ENCODE data around the gene KLKB1.
"Not testable (repeated sequence)": the region's sequence is repeated elsewhere in the genome, so short reads cannot be mapped to it uniquely, and the experiment has no call there.

Gene KLKB1

DNA sequence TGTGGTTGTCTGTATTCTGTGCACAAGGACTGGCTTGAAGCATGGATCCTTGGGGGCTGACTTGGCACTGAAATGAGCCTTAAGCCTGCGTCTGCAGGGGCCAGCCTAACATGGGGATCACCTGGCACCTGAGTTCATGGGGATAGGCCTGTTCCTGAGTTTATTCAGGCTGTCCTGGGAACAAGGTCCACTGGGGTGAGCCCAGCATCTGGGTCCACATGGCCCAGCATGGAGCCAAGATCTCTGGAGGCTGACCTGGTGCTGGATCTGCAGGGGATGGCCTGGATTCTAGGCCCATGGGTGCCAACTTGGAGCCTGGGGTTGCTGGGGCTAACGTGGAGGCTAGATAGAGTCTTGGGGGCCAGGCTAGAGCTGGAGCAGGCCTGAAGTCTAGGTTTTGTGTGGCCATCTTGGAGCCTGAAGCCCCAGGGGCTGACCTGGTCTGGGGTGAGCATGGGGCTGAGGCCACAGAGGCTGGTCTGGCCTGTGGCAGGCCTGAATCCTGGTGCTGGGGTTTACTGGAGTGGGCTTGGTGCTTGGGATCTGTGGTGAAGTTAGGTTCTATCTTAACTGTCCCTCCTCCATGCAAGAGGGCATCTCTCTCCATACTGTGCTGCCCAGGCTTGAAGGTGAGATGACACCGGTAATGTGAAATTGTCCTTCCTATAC, 652 bp upstream of the KLKB1 start:
- no peak for DNase-seq (ENCODE audit: low read depth in 2 of 2)

GRCh38 chr4:186227744-186228513, 622 bp downstream of the KLKB1 start:
- DNase-seq (ENCODE audit: low read depth in 2 of 2) = no peak

- DNase-seq (ENCODE audit: low read depth in 2 of 2) = no peak
Observed at GRCh38 chr4:186228514-186228894, 1.2 kb downstream of the KLKB1 start.

DNA sequence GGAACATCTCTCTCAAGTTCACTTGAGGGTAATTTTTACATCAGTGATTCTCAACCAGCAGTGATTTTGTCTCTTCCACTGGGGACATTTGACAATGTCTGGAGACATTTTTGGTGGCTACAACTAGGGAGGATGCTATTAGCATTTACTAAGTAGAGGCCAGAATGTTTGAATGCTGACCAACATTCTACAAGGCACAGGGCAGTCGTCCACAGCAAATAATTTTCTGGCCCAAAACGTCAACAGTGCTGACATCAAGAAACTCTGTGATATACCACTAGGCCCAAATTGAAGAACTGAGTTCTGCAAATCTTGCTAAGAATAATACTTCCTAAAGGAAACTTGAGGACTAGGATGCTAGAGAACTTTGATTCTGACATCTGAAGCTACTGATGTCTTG, 7.1 kb downstream of the KLKB1 start:
- no peak for DNase-seq (ENCODE audit: low read depth in 2 of 2)

GRCh38 chr4:186236126-186236525, 8.8 kb downstream of the KLKB1 start:
- DNase-seq (ENCODE audit: low read depth in 2 of 2) = no peak

- DNase-seq (ENCODE audit: low read depth in 2 of 2) = no peak
Observed at GRCh38 chr4:186240452-186240847, 13.1 kb downstream of the KLKB1 start.

GRCh38 chr4:186240848-186241491, 13.7 kb downstream of the KLKB1 start:
- DNase-seq (ENCODE audit: low read depth in 2 of 2) = no peak

DNA sequence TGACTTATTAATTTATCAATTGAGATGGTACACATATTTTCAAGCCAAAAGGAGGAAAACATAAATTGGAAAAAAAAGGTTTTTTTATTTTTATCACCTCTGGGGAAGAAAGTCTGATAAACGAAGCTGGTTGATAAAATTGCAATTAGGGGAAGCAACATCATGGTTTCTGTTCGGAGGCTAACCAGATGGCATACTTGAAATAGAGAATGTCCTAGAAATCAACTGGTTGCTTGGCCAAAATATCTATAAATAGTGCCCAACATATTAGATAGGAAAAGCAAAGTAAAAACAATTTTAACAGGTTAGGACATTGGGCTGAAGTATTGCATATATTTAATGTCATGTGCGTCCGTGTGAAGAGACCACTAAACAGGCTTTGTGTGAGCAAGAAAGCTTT, 14.3 kb downstream of the KLKB1 start:
- no peak for DNase-seq (ENCODE audit: low read depth in 2 of 2)

DNA sequence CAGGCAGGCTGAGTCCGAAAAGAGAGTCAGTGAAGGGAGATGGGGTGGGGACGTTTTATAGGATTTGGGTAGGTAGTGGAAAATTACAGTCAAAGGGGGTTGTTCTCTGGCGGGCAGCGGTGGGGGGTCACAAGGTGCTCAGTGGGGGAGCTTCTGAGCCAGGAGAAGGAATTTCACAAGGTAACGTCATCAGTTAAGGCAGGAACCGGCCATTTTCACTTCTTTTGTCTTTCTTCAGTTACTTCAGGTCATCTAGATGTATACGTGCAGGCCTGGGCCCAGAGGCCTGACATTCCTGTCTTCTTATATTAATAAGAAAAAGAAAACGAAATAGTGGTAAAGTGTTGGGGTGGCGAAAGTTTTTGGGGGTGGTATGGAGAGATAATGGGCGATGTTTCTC, 14.7 kb downstream of the KLKB1 start:
- not testable (repeated sequence) for DNase-seq (ENCODE audit: low read depth in 2 of 2)

- DNase-seq (ENCODE audit: low read depth in 2 of 2) = no peak
Observed at GRCh38 chr4:186243331-186243730, 16.0 kb downstream of the KLKB1 start.

GRCh38 chr4:186244835-186245234, 17.5 kb downstream of the KLKB1 start:
- no peak for DNase-seq (ENCODE audit: low read depth in 2 of 2)

DNA sequence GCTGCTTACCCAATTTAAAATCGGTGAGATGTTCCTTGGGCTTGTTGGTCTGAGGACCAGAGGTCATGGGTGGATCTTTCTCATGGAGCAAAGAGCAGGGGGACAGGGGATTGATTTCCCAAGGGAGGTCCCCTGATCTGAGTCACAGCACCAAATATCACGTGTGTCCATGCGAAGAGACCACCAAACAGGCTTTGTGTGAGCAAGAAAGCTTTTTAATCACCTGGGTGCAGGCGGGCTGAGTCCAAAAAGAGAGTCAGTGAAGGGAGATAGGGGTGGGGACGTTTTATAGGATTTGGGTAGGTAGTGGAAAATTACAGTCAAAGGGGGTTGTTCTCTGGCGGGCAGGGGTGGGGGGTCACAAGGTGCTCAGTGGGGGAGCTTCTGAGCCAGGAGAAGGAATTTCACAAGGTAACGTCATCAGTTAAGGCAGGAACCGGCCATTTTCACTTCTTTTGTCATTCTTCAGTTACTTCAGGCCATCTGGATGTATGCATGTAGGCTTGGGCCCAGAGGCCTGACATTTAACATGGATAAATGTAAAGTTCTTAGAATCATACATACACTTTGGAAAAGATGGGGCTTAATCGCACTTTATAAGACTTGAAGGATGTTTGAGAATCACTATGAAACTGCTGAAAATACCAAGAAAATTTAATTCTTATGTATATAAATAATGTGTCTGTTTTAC, 19.9 kb downstream of the KLKB1 start:
- DNase-seq (ENCODE audit: low read depth in 2 of 2) = not testable (repeated sequence)

DNA sequence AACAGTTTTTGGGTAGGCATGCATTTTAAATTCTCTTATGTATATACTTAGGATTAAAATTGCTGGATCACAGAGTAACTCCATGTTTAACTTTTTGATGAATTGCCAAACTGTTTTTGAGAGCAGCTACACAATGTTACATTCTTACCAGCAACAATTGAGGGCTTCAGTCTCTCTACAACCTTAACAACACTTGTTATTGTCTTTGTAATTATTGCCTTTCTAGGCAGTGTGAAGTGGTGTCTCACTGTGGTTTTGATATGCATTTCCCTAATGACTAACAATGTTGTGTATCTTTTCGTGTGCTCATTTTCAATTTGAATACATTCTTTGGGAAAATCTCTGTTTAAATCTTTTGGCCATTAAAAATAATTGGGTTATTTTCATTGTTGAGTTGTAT, 21.3 kb downstream of the KLKB1 start:
- DNase-seq (ENCODE audit: low read depth in 2 of 2) = no peak

DNA sequence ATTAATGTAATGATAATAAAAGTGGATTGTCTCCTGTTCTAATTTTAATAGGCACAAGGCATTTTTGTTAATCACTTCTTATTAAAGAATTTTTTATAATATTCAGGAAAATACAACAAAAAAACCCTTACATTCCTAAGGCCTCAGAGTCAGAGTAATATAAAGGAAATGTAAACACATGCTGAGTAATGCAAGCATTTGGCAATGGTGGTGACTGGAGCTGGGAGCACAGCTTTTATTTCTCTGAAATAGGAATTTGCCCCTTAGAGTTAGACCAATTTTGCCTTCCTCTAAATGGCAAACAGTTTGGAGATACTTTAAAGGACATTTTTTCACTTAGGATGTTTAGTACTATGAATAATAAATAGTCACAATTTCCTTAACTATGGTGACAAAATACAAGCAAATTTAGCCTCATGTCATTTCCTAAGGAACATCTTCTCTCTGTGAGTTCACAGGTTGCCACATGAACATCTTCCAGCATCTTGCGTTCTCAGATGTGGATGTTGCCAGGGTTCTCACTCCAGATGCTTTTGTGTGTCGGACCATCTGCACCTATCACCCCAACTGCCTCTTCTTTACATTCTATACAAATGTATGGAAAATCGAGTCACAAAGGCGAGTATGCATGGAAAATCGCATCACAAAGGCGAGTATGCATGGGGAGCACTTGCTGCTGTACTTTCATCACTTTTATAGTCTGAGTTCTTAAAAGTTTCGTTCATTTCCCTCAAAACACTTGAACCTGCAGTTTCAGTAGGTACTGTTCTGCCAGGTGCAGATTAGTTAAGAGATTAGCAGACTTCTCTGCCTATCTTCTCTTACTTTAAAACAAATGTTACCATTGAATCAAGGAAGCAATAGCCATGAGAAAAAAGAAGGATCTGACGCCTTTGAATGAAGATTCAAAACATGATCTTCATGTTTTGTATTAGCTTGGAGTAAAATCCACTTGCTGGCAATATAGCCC, 22.8 kb downstream of the KLKB1 start:
- DNase-seq (ENCODE audit: low read depth in 2 of 2) = no peak

DNA sequence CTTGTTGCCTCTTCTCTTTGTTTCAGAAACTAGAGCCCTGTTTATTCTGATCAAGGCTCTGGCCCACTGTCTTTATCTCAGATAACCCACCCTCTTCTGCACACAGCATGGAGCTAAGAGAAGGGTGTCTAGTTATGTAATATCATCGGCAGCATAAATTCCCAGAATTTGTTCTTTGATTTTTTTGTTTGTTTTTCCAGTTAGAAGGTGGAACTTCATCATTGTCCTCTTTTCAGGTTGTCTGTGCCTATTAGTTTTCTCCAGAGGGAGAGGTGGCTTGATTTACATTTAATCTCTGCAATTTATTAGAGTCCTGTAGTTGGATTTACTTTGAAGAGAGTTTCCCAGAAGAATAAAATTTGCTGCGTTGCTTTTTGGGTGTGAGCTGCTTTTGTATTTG, 23.5 kb downstream of the KLKB1 start:
- DNase-seq (ENCODE audit: low read depth in 2 of 2) = no peak

GRCh38 chr4:186255122-186255521, 27.8 kb downstream of the KLKB1 start:
- DNase-seq (ENCODE audit: low read depth in 2 of 2) = no peak

- no peak for DNase-seq (ENCODE audit: low read depth in 2 of 2)
Observed at GRCh38 chr4:186258216-186258811, 31.0 kb downstream of the KLKB1 start.

DNA sequence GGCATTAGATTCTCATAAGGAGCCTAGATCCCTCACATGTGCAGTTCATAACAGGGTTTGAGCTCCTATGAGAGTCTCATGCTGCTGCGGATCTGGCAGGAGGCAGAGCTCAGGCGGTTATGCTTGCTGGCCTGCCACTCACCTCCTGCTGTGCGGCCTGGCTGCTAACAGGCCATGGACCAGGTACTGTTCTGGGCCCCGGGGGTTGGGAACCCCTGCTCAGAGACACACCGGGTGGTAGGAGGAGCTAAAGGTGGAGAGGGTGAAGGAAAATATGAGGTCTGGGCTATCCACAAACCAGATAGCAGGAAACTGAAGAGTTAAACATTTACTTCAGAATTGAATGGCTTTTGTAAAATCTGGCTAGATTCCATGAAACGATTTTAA, 32.8 kb downstream of the KLKB1 start:
- no peak for DNase-seq (ENCODE audit: low read depth in 2 of 2)

DNA sequence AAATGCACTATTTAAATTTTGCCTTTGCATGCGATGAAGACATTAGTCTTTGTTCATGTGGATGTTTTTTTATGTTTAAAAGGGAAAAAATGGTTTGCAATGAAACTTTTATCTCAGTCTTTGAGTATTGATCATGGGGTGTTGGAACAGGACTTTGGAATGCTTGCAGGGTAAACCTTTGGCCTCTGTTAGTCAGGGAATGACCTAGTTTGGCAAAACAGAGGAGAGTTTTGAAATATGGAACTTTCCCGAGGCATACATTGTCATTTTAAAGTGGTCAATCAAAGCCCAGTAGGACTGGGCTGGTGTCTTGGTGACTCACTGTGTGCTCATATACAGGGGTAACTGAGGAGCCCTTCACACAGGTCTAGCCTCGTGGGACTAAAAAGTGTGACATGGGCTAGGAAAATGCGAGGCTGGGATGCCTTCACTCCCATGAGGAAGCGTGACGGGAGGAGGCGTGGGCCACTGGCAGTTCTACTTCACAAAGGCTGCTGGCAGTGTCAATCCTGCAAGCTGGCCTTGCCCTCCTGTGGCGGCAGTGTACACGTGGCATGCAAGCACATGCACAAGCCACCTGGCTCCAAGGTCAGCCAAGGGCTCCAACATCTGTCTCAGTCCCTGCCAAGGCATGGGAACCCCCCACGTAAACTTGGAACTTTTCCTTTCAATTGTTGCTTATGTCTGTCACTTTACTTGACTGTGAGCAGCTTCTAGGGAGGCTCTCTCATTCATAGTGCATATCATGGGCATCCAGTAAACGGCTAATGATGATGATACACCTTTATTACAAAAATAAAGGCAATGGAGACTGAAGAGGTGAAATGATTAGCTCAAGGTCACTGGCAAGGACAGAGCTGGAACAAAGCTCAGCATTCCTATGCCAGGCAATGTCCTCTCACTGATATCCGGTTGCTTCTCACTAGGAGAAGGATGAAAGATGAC, 33.5 kb downstream of the KLKB1 start:
- no peak for DNase-seq (ENCODE audit: low read depth in 2 of 2)

DNA sequence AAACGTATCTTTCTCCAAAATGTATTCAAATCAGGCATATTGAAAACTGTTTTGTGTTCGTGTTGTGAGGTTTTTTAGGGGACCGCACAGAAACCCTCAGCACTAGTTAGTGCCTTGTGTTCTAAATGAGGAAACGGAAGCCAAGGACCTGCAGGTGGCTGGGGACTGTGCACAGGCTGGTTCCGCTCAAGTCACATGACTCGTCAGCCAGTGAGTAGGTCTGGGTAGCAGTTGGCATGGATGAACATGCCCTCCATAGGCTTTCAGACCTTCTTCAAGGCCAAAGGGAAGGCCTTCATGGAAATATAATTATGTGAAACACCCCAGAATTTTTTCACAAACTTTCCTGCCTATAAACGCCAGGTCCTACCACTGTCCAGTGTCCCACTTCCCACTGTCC, 37.4 kb downstream of the KLKB1 start:
- DNase-seq (ENCODE audit: low read depth in 2 of 2) = no peak
